HepG2 (cell line): ENCODE results near the gene ENO1. TPM values are rescaled to one million over a fixed set of nuclear protein-coding genes. Genes with fewer than 3 reads are reported as not detected.

Experiments used
- DR1 ChIP-seq: sonication (generic); formaldehyde crosslinking; IDR thresholded peaks from 2 replicates; pipeline ENCODE4 v1.8.0; 2021; ENCODE audit warnings: mild to moderate bottlenecking, missing genetic modification reagents, inconsistent platforms
- ETV5 ChIP-seq: IDR thresholded peaks from 2 replicates; pipeline ENCODE4 v1.6.1; 2018; ENCODE audit warnings: missing biosample characterization, missing genetic modification reagents, inconsistent platforms, borderline replicate concordance
- MED1 ChIP-seq: sonication (generic); formaldehyde crosslinking; IDR thresholded peaks from 2 replicates; pipeline ENCODE4 v1.4.0; 2020; ENCODE audit warnings: missing genetic modification reagents
- MEIS1 ChIP-seq: sonication (generic); formaldehyde crosslinking; IDR thresholded peaks from 2 replicates; pipeline ENCODE4 v1.9.0; 2021; ENCODE audit warnings: mild to moderate bottlenecking, missing genetic modification reagents, moderate library complexity, borderline replicate concordance
- NFE2L2 ChIP-seq: fragments of 150-350 bp; IDR thresholded peaks from 2 replicates; pipeline ENCODE4 v1.6.1; 2014; ENCODE audit warnings: low read length
- NFYC ChIP-seq: IDR thresholded peaks from 2 replicates; pipeline ENCODE4 v1.6.1; 2016; ENCODE audit warnings: missing genetic modification reagents, missing compliant biosample characterization
- PLRG1 ChIP-seq: fragments of 450-650 bp; conservative IDR thresholded peaks from 2 replicates; pipeline ENCODE4 v1.6.1; 2016
- PTBP1 ChIP-seq: fragments of 200-400 bp; formaldehyde crosslinking; IDR thresholded peaks from 2 replicates; pipeline ENCODE4 v1.6.1; 2018; ENCODE audit warnings: low read length, low read depth; ENCODE audit not compliant: poor library complexity, severe bottlenecking
- THRA ChIP-seq: sonication (generic); formaldehyde crosslinking; IDR thresholded peaks from 2 replicates; pipeline ENCODE4 v1.4.0; 2020; ENCODE audit warnings: missing genetic modification reagents, borderline replicate concordance
- ZFP1 ChIP-seq: IDR thresholded peaks from 2 replicates; pipeline ENCODE4 v1.6.1; 2016
- ZFX ChIP-seq: sonication (generic); formaldehyde crosslinking; IDR thresholded peaks from 2 replicates; pipeline ENCODE4 v1.4.0; 2020; ENCODE audit warnings: mild to moderate bottlenecking, low read depth, missing genetic modification reagents, moderate library complexity
- ZNF557 ChIP-seq: sonication (generic); formaldehyde crosslinking; IDR thresholded peaks from 2 replicates; pipeline ENCODE4 v1.4.0; 2020; ENCODE audit warnings: missing genetic modification reagents
- ZNF768 ChIP-seq: sonication (generic); formaldehyde crosslinking; IDR thresholded peaks from 2 replicates; pipeline ENCODE4 v1.4.0; 2020; ENCODE audit warnings: missing genetic modification reagents
- ZNF788 ChIP-seq: sonication (generic); formaldehyde crosslinking; IDR thresholded peaks from 2 replicates; pipeline ENCODE4 v1.5.0; 2020; ENCODE audit warnings: mild to moderate bottlenecking, missing genetic modification reagents, borderline replicate concordance
- polyA plus RNA-seq, 8 experiments: library from polyadenylated mRNA; depleted of rRNA in 3 of 8; stranded (reverse) in 7 of 8; unstranded in 1 of 8; fragments of >200 nt; fragmentation: Illumina TruSeq in 4 of 8; extraction: Trizol in 4 of 8; gene quantifications; 2 replicates each; pipeline versions ENCODE4 v1.2.1 to v1.2.3, GENCODE V29; 2011 to 2016; ENCODE audit warnings: low read depth in 4 of 8, missing spikeins in 1 of 8, mixed read lengths in 1 of 8; ENCODE audit not compliant: insufficient read depth in 1 of 8
- total RNA-seq, 5 experiments: library from RNA; depleted of rRNA; stranded (reverse); fragments of >200 nt; fragmentation: Illumina TruSeq; extraction: Trizol; gene quantifications; 2 replicates each; pipeline ENCODE4 v1.2.3, GENCODE V29; 2016; ENCODE audit warnings: low read depth in 1 of 5
- TF ChIP-seq, protein P1 (sequence below), 2 experiments: fragments of 450-650 bp in 1 of 2; sonication (generic) in 1 of 2; formaldehyde crosslinking in 1 of 2; IDR thresholded peaks; 2 replicates each; pipeline versions ENCODE4 v1.6.1 to v1.8.0; 2016 to 2022; ENCODE audit warnings: antibody characterized with exemption in 1 of 2, mild to moderate bottlenecking in 1 of 2, missing genetic modification reagents in 1 of 2
- TF ChIP-seq, protein P2 (sequence below): IDR thresholded peaks from 2 replicates; pipeline ENCODE4 v1.6.1; 2016
- TF ChIP-seq, protein P3 (sequence below): sonication (generic); formaldehyde crosslinking; IDR thresholded peaks from 2 replicates; pipeline ENCODE4 v1.5.0; 2020; ENCODE audit warnings: missing genetic modification reagents

ENO1 gene
- total and polyA plus RNA-seq, 2 of the 13 experiments (the other 11 are each of a cell fraction or from before 2014, with no cell fraction given): 1,559 to 3,103 TPM

DNA sequence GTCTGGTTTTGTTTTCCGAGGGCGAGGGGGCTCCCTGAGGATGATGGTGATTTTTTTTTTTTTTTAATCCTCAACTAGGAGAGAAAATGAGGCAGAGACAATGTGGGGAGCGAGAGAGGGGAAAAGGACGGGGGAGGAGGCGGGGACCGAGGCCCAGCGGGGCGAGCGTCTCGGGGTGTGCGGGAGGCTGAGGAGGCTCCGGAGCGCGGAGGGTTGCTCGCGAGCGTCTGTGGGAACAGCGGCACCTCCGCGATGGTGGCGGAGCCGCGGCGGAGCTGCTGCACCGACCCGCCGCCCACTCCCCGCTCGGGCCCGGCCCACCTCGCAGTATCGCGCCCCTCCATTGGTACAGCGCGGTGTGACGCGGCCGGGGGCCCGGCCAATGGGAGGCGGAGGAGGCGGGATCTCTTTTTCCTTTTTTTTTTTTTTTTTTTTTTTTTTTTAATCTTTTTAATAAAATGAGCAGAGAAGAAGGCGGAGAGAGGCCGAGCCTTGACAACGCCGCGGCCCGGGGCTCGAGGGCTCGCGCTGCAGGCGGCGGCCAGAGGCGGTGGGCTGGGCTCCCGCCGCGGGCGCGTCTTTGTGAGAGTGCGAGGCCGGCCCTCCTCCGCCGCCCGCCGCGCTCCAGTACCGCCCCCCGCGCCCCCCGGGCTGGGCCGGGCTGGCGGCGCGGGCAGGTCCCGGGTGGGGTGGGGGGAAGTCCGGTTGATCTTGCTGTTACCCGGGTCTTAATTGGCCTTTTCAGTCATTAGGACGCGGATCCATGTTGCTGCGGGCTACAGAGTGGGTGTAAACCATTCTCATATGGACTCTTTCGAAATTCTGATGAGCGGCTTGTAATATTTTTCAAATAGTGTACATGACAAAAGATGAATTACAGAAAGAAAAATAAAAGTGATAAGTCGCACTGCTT, 60.8 kb downstream of the ENO1 start, which contains the start of gene RERE (continued):
- TF ChIP-seq, protein P1, sequence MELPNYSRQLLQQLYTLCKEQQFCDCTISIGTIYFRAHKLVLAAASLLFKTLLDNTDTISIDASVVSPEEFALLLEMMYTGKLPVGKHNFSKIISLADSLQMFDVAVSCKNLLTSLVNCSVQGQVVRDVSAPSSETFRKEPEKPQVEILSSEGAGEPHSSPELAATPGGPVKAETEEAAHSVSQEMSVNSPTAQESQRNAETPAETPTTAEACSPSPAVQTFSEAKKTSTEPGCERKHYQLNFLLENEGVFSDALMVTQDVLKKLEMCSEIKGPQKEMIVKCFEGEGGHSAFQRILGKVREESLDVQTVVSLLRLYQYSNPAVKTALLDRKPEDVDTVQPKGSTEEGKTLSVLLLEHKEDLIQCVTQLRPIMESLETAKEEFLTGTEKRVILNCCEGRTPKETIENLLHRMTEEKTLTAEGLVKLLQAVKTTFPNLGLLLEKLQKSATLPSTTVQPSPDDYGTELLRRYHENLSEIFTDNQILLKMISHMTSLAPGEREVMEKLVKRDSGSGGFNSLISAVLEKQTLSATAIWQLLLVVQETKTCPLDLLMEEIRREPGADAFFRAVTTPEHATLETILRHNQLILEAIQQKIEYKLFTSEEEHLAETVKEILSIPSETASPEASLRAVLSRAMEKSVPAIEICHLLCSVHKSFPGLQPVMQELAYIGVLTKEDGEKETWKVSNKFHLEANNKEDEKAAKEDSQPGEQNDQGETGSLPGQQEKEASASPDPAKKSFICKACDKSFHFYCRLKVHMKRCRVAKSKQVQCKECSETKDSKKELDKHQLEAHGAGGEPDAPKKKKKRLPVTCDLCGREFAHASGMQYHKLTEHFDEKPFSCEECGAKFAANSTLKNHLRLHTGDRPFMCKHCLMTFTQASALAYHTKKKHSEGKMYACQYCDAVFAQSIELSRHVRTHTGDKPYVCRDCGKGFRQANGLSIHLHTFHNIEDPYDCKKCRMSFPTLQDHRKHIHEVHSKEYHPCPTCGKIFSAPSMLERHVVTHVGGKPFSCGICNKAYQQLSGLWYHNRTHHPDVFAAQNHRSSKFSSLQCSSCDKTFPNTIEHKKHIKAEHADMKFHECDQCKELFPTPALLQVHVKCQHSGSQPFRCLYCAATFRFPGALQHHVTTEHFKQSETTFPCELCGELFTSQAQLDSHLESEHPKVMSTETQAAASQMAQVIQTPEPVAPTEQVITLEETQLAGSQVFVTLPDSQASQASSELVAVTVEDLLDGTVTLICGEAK (IDR thresholded peaks at IDR 0.05): peak; percentile 71
- TF ChIP-seq, protein P1 (CRISPR knock-in tag; IDR thresholded peaks at IDR 0.05): peak; percentile 89
- TF ChIP-seq ETV5 (CRISPR knock-in tag) (0 out of 2 replicates have a peak, but pooled peaks have one; percentile 18), PLRG1 (no peak), ZNF557 (CRISPR knock-in tag) (0 out of 2 replicates have a peak, but pooled peaks have one; percentile 38), ZFX (CRISPR knock-in tag) (peak; percentile 57), MED1 (CRISPR knock-in tag) (peak; percentile 47; the same call in 1 of the 2 replicates), THRA (CRISPR knock-in tag) (0 out of 2 replicates have a peak, but pooled peaks have one; percentile 27), ZNF788 (CRISPR knock-in tag) (peak; percentile 11; the same call in 1 of the 2 replicates), MEIS1 (CRISPR knock-in tag) (no peak), ZFP1 (CRISPR knock-in tag) (no peak; the same call in 1 of the 2 replicates), DR1 (no peak), PTBP1 (peak; percentile 89), ZNF768 (CRISPR knock-in tag) (peak; percentile 48; the same call in 1 of the 2 replicates), NFYC (CRISPR knock-in tag) (peak; percentile 91), NFE2L2 (no peak)
- TF ChIP-seq, protein P2, sequence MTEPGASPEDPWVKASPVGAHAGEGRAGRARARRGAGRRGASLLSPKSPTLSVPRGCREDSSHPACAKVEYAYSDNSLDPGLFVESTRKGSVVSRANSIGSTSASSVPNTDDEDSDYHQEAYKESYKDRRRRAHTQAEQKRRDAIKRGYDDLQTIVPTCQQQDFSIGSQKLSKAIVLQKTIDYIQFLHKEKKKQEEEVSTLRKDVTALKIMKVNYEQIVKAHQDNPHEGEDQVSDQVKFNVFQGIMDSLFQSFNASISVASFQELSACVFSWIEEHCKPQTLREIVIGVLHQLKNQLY: no peak
- TF ChIP-seq, protein P3, sequence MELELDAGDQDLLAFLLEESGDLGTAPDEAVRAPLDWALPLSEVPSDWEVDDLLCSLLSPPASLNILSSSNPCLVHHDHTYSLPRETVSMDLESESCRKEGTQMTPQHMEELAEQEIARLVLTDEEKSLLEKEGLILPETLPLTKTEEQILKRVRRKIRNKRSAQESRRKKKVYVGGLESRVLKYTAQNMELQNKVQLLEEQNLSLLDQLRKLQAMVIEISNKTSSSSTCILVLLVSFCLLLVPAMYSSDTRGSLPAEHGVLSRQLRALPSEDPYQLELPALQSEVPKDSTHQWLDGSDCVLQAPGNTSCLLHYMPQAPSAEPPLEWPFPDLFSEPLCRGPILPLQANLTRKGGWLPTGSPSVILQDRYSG (CRISPR knock-in tag): no peak
